D721Med (cell line): ENCODE measurements around the gene LRMDA.

Experiments used
- DNase-seq: peaks from one replicate; pipeline ENCODE4 v3.0.0; 2011; ENCODE audit warnings: low spot score; ENCODE audit not compliant: insufficient read length
- FAIRE-seq: peaks from 2 replicates; lab custom pipeline; 2011; peaks lifted over from hg19 to GRCh38; lab: Jason Lieb, UNC
- CTCF ChIP-seq: IDR thresholded peaks from 2 replicates; pipeline ENCODE4 v1.5.1; 2012; ENCODE audit warnings: mild to moderate bottlenecking, control low read depth; ENCODE audit not compliant: insufficient read depth; ENCODE audit errors: missing control alignments

The LRMDA gene

GRCh38 chr10:76045174-76045573 is 613.8 kb downstream of the LRMDA start:
- DNase-seq = no peak
- TF ChIP-seq CTCF = no peak
- FAIRE-seq = no peak

GRCh38 chr10:76047521-76047920 is 616.1 kb downstream of the LRMDA start:
- DNase-seq (no peak), FAIRE-seq (no peak)
- no peak for TF ChIP-seq CTCF

DNA sequence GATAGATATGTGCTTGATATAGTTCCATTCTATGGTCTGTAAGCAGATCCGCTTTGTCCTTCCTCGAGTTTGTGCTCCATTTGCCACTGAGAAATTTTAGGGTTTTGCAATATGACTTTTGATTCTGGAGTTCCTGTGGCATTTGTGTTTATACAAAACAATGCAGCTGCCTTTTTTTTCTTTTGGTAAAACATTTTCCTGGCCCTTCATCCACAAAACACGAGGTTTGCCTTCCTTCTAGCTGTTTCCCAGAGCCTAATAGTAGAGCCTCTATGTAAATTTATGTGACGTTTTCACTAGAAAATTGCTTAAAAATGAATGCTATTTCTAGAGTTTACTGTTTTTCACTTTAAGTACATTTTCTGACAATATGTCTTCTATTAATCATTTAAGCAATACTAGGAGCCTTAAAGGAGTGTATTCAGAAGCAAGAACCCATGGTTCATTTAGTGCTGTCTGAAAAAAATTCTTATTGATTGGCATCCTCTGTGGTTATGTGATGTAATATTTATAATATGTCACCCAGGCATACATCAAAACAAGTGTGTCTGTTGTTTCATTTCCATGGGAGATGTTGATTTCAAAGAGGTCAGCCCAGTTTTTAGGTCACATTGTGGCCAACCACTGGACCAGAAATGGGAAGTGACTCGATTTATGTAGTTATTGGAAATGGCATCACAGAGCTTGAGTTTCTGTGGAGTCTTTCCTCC is 618.3 kb downstream of the LRMDA start:
- FAIRE-seq = no peak

GRCh38 chr10:76050291-76050625 is 618.8 kb downstream of the LRMDA start:
- no peak for TF ChIP-seq CTCF
- DNase-seq (no peak), FAIRE-seq (no peak)

More for the DNA sequence above, 618.3 kb downstream of the LRMDA start:
- no peak for TF ChIP-seq CTCF
- no peak for DNase-seq

DNA sequence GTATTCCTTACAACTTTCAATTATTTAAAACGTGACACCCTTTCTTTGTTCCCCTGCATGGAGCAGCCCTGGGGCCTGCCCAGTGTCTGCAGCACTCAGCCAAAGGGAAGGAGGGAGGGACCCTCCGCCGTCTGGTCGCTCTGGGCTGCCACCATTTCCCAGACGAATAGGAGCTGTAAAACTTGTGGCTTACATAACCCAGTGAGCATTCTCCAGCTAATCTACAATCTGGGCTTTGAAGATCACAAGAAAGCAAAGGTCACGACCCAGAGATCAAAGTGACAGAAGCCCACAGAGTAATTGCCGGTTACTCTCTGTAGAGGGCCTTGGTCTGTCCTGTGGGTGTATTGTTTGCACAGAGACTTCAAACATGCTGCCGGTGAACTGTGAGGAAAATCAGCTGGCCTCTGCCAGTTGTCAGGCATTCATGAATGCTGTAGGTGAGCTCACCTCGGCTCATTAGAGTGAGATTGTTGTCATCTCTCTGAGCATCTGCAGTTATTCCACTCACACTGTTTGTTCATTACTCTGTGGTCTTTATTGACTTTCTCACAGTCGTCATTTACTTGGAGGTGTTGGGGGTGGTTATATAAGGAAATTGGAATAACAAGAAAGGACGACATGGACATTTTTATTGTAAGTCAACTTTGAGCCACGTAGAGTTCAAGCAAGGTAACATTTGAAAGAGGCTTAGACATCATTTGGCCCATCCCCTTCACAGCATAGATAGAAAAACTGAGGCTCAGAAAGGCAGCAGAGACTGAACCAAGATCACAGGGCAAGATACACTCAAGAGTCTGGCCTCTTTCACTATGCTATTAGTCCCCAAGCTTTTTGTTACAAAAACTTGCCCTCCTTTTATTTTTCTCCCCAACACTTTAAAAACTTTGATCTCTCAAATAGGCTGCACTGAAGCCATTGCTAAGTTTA is 619.8 kb downstream of the LRMDA start:
- no peak for DNase-seq
- FAIRE-seq = no peak
- no peak for TF ChIP-seq CTCF

GRCh38 chr10:76052682-76053503 is 621.5 kb downstream of the LRMDA start:
- no peak for FAIRE-seq
- no peak for DNase-seq
- TF ChIP-seq CTCF = no peak
